ENCODE measurements around the gene PANX2.
"Not testable (repeated sequence)": the region's sequence is repeated elsewhere in the genome, so short reads cannot be mapped to it uniquely, and the experiment has no call there.

PANX2 gene

DNA sequence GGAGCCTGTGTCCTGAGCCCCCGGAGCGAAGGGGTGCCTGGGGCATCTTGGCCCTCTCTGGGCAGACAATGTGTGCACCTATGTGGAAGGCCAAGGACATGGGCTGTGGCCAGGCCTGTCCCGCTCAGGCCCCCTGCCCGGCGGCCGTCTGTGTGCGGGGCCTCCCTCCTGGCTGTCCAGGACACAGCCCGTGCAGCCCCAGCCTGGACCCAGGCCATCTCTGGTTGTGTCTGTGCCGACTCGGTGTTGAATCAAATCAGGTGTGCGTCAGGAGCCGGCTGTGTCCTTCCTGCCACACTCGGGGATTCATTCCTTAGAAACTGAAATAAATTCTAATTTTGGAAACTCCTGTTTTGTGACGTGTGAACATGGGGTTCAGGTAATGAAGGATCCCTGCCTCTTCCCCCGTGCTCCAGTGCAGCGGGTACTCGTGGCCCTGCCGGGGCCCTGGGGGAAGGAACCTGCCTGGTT is 28.8 kb downstream of the PANX2 start:
- no peak for DNase-seq (ENCODE audit: low spot score)

DNA sequence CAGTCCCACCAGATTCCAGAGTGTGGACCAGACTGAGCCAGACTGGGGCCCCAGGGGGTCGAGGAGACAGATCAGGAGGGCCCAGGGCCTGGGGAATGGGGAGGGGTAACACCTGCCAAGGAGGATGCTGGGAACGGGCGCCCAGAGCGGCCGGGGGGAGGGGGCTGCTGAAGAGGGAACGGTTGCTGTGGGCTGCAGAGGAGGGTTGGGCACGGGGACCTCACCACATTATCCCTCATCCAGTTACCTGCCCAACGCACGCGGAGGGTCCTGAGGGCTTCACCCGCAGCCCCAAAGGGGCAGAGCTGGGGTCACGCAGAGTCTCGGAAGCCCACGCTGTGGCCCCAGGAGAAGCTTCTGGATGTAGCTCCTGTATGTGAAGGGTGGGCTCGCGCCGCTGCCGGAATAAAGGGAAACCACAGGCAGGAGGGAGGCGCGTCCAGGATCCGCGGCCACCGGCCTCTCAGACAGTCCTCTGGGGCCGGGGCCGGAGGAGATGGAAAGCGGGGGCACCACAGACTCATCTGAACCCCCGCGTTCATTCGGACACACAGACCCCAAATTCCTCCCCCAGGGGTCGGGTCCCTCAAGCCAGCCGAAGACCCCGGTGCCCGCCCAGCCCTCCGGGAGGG is 29.4 kb downstream of the PANX2 start:
- no peak for DNase-seq (ENCODE audit: low spot score)

DNA sequence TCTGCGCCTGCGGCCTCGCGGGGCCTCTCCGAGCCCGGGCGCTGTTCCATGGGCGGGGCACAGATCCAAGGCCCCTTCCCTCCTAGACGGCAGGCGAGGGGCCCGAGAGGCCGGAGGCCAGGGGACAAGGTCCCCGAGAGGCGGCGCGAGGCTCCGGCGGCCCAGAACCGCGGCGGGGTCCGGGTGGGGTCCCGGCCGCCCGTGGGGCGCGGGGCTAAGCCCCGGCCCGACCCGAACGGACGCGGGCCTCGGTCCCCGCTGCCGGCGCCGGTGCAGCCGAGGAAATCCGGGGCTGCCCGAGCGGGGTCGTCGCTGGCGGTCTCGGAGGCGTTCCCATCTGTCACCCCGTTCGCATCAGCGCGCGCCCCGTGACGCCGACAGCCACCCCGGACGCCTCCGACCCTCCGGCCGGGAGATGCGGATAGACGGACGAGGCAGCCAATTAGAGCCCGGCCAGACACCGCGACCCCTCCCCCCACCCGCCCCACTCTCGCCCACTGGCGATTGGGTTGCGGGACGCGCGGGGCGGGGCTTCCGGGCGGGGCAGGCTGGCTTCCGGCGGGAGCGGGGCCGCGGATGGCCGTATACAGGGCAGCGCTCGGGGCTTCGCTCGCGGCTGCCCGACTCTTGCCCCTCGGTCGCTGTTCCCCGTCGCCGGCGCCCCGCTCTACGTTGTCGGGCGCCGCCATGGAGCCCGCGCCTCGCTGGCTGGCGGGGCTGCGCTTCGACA is 30.1 kb downstream of the PANX2 start, which contains the start of gene SELENOO:
Gene SELENOO, plus strand, starts transcription at position 551 of the 730 bp plus-strand sequence. Its CDS starts 26 bp downstream, at position 577.
- peak; percentile 92 for DNase-seq (ENCODE audit: low spot score)

DNA sequence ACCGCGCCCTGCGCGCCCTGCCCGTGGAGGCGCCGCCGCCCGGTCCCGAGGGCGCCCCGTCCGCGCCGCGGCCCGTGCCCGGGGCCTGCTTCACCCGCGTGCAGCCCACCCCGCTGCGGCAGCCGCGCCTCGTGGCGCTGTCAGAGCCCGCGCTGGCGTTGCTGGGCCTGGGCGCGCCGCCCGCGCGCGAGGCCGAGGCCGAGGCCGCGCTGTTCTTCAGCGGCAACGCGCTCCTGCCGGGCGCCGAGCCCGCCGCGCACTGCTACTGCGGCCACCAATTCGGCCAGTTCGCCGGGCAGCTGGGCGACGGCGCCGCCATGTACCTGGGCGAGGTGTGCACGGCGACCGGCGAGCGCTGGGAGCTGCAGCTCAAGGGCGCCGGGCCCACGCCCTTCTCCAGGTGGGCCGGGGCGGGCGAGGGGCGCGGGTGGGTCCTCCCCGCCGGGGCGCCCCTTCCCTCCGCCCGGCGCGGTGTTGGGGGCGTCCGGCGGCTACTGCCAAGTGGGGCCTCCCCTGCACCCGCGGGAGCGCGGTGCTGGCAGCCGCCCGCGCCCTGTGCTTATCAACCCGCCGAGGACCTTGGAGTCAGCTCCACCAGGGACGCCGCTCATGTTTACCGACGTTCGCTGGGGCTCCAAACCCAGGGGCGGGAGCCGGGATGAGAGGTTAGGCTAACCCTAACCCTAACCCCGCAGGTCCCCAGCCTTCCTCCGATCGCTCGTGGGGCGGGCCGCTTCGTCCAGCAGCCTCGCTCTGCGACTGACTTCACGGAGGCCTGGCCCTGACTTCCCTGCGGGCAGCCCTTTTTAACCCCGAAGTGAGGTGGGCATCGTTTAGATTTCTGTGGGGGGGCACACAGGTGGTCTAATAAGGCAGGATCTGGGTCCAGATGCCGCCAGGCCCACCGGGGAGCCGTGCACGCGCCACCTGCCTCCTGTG is 30.9 kb downstream of the PANX2 start:
- no peak for DNase-seq (ENCODE audit: low spot score)

DNA sequence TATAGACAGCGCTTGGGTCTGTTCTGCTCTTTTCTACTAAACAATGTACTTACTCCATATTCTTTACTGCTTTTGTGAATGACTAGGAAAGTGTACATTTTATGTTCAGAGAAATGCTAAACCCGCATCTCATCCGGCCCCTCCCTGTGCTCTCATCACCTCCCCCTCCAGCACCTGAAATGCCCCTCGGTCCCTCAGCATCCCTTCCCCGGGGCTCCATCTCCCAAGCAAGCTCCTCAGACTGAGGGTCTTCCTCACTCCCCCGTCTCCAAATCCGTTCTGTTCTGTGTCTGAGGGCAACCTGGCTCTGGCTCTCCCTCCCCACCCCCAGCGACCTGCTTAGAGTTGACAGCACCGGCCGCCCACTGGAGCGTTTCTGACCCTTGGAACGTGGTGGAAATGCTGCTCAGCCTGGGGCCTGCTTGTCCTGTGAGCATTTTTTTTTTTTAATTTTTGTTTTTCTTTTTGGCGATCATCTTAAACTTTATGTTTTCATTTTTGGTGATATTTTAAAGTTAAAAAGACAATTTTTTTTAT is 31.7 kb downstream of the PANX2 start:
- DNase-seq (ENCODE audit: low spot score): no peak

DNA sequence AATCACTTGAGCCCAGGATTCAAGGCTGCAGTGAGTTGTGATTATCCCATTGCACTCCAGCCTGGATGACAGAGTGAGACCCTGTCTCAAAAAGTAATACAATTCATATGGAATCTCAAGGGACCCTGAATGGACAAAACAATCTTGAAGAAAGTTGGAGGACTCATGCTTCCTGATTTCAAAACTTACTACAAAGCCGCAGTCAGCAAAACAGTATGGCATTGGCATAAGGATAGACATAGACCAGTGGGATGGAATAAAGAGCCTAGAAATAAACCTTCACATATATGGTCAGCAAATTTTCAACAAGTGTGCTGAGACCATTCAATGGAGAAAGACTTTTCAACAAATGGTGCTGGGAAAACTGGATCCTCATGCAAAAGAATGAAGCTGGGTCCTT is 32.8 kb downstream of the PANX2 start:
- DNase-seq (ENCODE audit: low spot score): no peak

DNA sequence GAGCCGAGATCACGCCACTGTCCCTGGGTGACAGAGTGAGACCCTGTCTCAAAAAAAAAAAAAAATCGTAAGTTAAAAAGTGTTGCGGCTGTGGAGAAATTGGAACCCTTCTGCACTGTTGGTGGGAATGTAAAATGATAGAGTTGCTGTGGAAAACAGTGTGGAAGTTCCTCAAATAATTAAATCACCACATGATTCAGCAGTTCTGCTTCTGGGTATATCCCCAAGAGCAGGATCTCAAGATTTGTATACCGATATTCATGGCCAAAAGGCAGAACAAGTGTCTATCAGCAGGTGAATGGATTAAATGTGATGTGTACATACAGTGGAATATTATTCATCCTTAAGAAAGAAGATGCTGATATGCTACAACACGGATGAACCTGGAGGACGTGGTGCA is 34.0 kb downstream of the PANX2 start:
- DNase-seq (ENCODE audit: low spot score): no peak

- not testable (repeated sequence) for DNase-seq (ENCODE audit: low spot score)
These were observed 34.5 kb downstream of the PANX2 start for GRCh38 chr22:50204998-50205397.

DNA sequence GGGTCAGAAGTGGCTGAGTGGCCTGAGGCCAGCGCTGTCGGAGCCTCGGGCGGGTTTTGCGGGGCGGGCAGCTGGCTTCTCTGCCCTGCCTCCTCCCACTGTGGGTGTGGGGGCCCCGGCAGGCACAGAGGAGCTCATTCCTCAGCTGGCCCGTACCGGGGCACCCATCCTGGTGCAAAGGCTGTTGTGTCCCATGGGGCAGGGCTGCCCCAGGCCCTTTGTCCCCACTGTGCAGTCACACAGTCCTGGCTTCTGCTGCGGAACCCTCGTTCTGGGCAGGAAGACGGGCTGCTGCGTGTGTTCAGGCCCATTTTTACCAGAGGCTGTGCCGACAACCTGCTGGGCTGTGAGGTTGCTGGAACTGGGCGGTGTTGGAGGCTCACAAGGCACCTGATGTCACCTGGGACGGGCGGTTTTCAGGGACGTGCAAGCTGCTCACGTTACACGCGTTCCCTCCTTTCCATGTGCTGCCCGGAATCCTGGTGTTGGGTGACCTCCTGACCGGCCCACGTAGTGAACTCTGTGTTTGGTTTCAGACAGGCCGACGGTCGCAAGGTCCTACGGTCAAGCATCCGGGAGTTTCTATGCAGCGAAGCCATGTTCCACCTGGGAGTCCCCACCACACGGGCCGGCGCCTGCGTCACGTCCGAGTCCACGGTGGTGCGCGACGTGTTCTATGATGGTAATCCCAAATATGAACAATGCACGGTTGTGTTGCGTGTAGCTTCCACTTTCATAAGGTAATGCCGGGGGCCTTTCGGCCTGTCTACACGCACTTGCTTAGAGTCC is 35.4 kb downstream of the PANX2 start:
- no peak for DNase-seq (ENCODE audit: low spot score)

DNA sequence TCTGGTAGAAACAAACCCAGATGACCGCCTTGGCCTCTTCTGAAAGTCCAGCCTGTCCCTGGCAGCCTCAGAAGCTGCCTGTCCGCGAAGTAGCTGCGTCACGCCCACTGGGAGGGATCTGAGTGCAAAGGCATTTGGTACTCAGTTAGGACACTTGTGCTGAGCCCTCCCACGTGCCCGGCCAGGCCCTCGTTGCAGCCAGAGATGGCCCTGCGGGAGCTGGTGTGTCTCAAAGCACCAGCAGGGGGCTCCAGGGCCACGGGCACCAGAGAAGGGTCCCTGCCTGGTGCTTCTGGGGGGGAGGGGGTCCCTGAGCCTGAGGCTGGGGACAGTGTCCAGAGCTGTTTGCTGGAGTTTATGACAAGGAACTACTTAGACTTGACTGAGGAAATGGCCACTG is 36.1 kb downstream of the PANX2 start:
- no peak for DNase-seq (ENCODE audit: low spot score)

- DNase-seq (ENCODE audit: low spot score): no peak
These were observed 37.0 kb downstream of the PANX2 start for GRCh38 chr22:50207383-50208140.

GRCh38 chr22:50208430-50208938 is 38.0 kb downstream of the PANX2 start:
- no peak for DNase-seq (ENCODE audit: low spot score)

DNA sequence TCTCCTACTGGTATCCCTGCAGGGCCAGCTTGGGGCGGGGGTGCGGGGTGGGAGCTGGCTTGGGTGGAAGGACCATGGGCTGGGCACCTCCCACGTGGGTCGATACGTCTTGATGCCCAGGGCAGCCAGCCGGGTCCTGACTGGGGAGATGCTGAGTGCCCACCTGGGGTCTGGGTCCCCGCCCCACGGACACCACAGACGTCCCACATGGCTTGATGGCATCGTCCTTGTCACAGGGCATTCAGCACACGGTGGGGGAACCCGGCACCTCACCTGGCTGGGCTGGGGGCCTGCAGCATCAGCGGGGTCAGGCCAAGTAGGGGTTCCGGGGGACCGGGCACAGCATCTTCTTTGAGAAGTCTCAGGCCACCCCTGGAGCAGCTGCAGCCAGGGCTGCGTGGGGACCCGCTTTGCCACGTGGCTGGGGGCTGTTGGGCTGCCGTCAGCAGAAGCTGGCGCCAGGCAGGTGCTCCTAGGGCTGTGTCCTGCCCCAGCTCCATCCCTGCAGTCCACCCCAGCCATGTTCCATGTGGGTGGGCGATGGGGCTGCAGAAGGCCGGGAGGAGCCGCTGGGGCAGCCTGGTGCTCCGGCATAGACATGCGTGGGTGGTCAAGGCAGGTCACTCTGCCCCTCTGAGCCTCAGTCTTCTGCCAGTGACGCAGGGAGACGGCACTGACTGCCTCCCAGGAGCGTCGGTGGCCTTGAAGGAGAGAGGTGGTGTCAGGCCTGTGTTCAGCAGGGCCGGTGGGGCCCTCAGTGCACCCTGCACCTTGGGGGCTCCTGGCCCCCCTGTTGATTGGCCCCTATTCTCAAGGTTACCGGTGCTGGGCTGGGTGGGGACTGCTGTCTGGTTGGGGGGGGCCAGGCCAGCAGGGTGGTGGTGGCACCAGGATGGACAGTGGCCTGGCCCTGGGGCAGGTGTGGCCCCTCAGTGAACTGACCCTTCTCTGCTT is 38.7 kb downstream of the PANX2 start:
- no peak for DNase-seq (ENCODE audit: low spot score)

DNA sequence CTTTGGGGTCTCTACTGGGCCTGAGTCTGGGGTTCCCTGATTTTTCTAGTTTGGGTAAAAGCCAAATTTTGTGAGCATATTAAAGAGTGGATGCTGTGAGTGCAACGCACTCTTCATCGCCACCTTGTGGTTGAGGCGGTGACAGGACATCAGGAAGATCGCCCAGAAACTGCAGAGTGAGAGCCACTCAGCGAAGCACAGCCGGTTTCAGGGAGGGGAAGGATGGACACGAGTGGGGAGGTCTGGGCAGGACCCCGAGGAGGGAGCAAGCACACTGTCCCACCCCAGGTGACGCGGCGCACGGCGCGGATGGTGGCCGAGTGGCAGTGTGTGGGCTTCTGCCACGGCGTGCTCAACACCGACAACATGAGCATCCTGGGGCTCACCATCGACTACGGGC is 39.4 kb downstream of the PANX2 start:
- peak; percentile 59 for DNase-seq (ENCODE audit: low spot score)

DNA sequence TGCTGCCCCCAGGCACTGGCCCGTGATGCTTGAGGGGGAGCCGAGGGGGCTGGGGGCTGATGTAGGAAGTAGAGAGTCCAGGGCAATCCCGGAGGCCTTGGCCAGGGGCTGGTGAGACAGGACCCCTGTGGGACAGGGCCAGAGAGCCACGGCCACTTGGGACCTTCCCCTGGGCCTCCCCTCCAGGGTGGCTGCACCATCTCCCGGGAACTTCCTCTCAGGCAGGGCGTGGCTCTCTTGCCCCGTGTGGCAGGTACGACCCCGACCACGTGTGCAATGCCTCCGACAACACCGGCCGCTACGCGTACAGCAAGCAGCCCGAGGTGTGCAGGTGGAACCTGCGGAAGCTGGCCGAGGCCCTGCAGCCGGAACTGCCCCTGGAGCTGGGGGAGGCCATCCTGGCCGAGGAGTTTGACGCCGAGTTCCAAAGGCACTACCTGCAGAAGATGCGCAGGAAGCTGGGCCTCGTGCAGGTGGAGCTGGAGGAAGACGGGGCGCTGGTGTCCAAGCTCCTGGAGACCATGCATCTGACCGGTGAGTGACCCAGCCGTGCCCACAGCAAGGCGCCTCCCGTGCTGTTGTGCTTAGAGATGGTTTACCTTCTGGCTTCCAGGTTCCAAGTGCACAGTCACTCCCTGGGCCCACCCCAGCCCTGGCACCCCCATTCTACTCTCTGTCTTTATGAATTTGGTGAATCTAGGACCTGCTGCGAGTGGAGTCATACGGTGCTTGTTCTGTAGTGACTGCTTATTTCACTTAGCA is 40.0 kb downstream of the PANX2 start:
- no peak for DNase-seq (ENCODE audit: low spot score)

- DNase-seq (ENCODE audit: low spot score): no peak
These were observed 40.6 kb downstream of the PANX2 start for GRCh38 chr22:50211147-50211546.

- DNase-seq (ENCODE audit: low spot score): no peak
These were observed 42.7 kb downstream of the PANX2 start for GRCh38 chr22:50213263-50213662.

DNA sequence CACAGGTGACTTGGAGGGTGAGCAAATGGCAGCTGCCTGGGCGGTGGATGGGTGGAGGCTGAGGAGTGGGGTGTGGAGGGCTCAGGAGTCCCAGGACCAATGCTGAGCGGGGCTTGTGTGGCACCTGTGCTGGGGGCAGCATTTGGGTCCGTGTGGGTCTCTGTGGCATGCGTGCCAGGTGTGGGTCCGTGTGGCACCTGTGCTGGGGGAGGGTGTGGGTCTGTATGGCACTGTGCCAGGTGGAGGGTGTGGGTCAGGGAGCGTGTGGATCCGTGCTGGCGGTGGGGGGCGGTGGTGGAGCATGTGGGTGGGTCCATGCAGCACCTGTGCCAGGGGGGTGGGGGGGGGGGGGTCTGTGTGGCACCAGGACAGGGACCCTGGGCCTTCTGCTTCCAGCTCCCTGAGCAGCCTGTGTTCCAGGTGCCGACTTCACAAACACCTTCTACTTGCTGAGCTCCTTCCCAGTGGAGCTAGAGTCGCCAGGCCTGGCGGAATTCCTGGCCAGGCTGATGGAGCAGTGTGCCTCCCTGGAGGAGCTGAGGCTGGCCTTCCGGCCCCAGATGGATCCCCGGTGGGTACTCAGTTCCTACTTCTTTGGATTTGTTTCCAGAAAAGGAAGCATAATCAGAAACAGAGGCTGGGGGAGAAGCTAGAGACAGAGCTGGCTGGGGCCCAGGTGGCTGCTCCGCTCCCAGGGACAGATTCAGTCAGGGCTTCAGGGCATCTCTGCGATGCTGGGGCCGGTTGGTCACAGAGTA is 44.9 kb downstream of the PANX2 start:
- no peak for DNase-seq (ENCODE audit: low spot score)

Measured in CD4-positive, alpha-beta T cell treated with Interleukin-6 at 100 ng/mL for 8 hours (primary cell).